T-cell (primary cell): ENCODE data around the gene TCF19. TPM values are rescaled to one million over a fixed set of nuclear protein-coding genes. Genes with fewer than 3 reads are reported as not detected.
"Not testable (repeated sequence)": the region's sequence is repeated elsewhere in the genome, so short reads cannot be mapped to it uniquely, and the experiment has no call there.

Experiments used
- ATAC-seq, 4 experiments: fragments of 200-7000 bp in 3 of 4; fragments of 150-1000 bp in 1 of 4; cut with Tn5 transposase; replicated peaks in 1 of 4; 1 replicate in 3 of 4; 2 replicates in 1 of 4; pipeline ENCODE4 v1.10.0; 2021; ENCODE audit warnings: moderate library complexity in 3 of 4, mild to moderate bottlenecking in 2 of 4, moderate number of reproducible peaks in 1 of 4
- CTCF ChIA-PET, 2 donors: fragments of 300-600 bp; sonication (Branson Sonifier 250); formaldehyde crosslinking; loops; one replicate each; lab custom pipeline; 2022; ENCODE audit warnings: antibody characterized with exemption in 2 of 2; lab: Charles Lee
- POLR2A ChIA-PET, 2 donors: fragments of 300-600 bp; sonication (Branson Sonifier 250); formaldehyde crosslinking; loops; one replicate each; lab custom pipeline; 2022; ENCODE audit warnings: antibody characterized with exemption in 2 of 2; lab: Charles Lee
- DNase-seq, 35 experiments: peaks; one replicate each; pipeline versions ENCODE4 v3.0.0 to v3.0.0-alpha.2; 2013 to 2023
- H3K27ac ChIP-seq: one replicate; pipeline ENCODE4 v1.5.1; 2013; ENCODE audit warnings: low read length
- H3K27me3 ChIP-seq, 2 experiments: replicated peaks in 1 of 2; 1 replicate in 1 of 2; 2 replicates in 1 of 2; pipeline versions ENCODE4 v1.6.1 to v1.7.0; 2013; ENCODE audit warnings: low read length in 1 of 2, mixed read lengths in 1 of 2; ENCODE audit not compliant: control insufficient read depth in 2 of 2, insufficient read depth in 2 of 2; ENCODE audit errors: extremely low read depth in 1 of 2
- H3K36me3 ChIP-seq, 2 donors: 1 replicate in 1 of 2; 2 replicates in 1 of 2; pipeline versions ENCODE4 v1.6.1 to v1.7.0; 2013; ENCODE audit warnings: low read length in 1 of 2; ENCODE audit not compliant: control insufficient read depth in 2 of 2, insufficient read depth in 1 of 2; ENCODE audit errors: extremely low read depth in 1 of 2
- H3K4me1 ChIP-seq, 2 experiments: 1 replicate in 1 of 2; 2 replicates in 1 of 2; pipeline versions ENCODE4 v1.6.1 to v1.7.0; 2013; ENCODE audit warnings: low read length in 2 of 2, mixed read lengths in 1 of 2; ENCODE audit not compliant: insufficient read depth in 2 of 2, control insufficient read depth in 1 of 2; ENCODE audit errors: extremely low read depth in 1 of 2
- H3K4me3 ChIP-seq, 2 donors: 1 replicate in 1 of 2; 2 replicates in 1 of 2; pipeline versions ENCODE4 v1.5.1 to v1.7.0; 2013; ENCODE audit warnings: mild to moderate bottlenecking in 2 of 2, low read length in 1 of 2, moderate library complexity in 1 of 2; ENCODE audit not compliant: control insufficient read depth in 1 of 2; ENCODE audit errors: extremely low read depth in 1 of 2
- H3K9me3 ChIP-seq: 2 replicates; pipeline ENCODE4 v1.7.0; 2013
- H3K27ac Mint-ChIP-seq, 2 donors: one replicate each; pipeline ENCODE4 v1.8.0; 2020 to 2021; ENCODE audit warnings: mild to moderate bottlenecking in 2 of 2, mixed read lengths in 2 of 2
- H3K27me3 Mint-ChIP-seq, 2 donors: one replicate each; pipeline ENCODE4 v1.8.0; 2021 to 2022; ENCODE audit warnings: mixed read lengths in 2 of 2
- H3K36me3 Mint-ChIP-seq: one replicate; pipeline ENCODE4 v1.8.0; 2021; ENCODE audit warnings: mixed read lengths
- H3K4me1 Mint-ChIP-seq, 3 donors: one replicate each; pipeline ENCODE4 v1.8.0; 2020 to 2022; ENCODE audit warnings: mixed read lengths in 3 of 3, mild to moderate bottlenecking in 1 of 3
- H3K4me3 Mint-ChIP-seq, 3 donors: one replicate each; pipeline ENCODE4 v1.8.0; 2020 to 2022; ENCODE audit warnings: mild to moderate bottlenecking in 3 of 3, mixed read lengths in 3 of 3, moderate library complexity in 3 of 3
- H3K9me3 Mint-ChIP-seq, 3 donors: one replicate each; pipeline ENCODE4 v1.8.0; 2020 to 2022; ENCODE audit warnings: mixed read lengths in 3 of 3
- WGBS: methylation state at CpG from one replicate; pipeline ENCODE4 v1.1.5; 2013; ENCODE audit warnings: missing lambda C conversion rate; ENCODE audit not compliant: insufficient coverage; 5-methylcytosine and 5-hydroxymethylcytosine counted together
- total RNA-seq, 35 experiments: library from RNA in 6 of 35; stranded (reverse) in 6 of 35; fragments of 120-200 nt in 1 of 35; gene quantifications; one replicate each; pipeline versions ENCODE4 v1.2.1 to v1.2.4 and lab custom pipeline; 2013 to 2026

The TCF19 gene
- total RNA-seq, 5 donors from 2014 or later (not counting 1 experiment from before 2014, with no cell fraction given), result 5.9 to 10.8 (median 9.6) TPM

- Mint-ChIP-seq H3K4me1 (peaks cover 60 to 67% (median 65%) of the 10 kb centered on the region in 3 donors), H3K4me3 (peak overlapping the region; percentile 76 to 88 (median 87)), H3K36me3 (peaks cover 21% of the 10 kb centered on the region), H3K27me3 (no peaks in the 10 kb centered on the region), H3K27ac (peak overlapping the region; percentile 89 to 97), H3K9me3 (no peaks in the 10 kb centered on the region)
- Histone ChIP-seq H3K4me3 (peak overlapping the region; percentile 93 to 100), H3K36me3 (peaks cover 0 to 16% of the 10 kb centered on the region in 2 donors), H3K27ac (peak overlapping the region; percentile 100), H3K9me3 (no peaks in the 10 kb centered on the region), H3K4me1 (peaks cover 5 to 59% of the 10 kb centered on the region in 2 experiments), H3K27me3 (no peaks in the 10 kb centered on the region)
- ATAC-seq (peak; percentile 78 to 82 (median 78)), DNase-seq (peak; percentile 82 to 98 (median 96))
- 0% methylated on average over 44 of the region's 45 CpGs for WGBS
- POLR2A ChIA-PET, result interaction anchor here in 1 of 2 donors (0.5 to 1.3 kb wide), 4 partner anchors 75 to 216 kb away, joined by 3 to 6 read pairs (median 4); no protein-coding TSS in a partner anchor
- CTCF ChIA-PET, result interaction anchor here in 1 of 2 donors (0.6 to 3.7 kb wide), 7 partner anchors 39 to 769 kb away, joined by 3 to 28 read pairs (median 3); partner anchors contain the start of gene TCF19
Measured at GRCh38 chr6:31197559-31198305, 39.3 kb downstream of the TCF19 start.

GRCh38 chr6:31199105-31199452 is 40.7 kb downstream of the TCF19 start:
- DNase-seq, H3K9me3 Mint-ChIP-seq, H3K9me3 ChIP-seq, H3K27me3 Mint-ChIP-seq, H3K27me3 ChIP-seq, CTCF ChIA-PET, ATAC-seq: not testable (repeated sequence)
- Mint-ChIP-seq H3K4me3 (peak overlapping the region; percentile 76 to 88 (median 87)), H3K36me3 (peaks cover 20% of the 10 kb centered on the region), H3K27ac (peak overlapping the region; percentile 96 to 97), H3K4me1 (peaks cover 71 to 78% (median 77%) of the 10 kb centered on the region in 3 donors)
- POLR2A ChIA-PET, result interaction anchor here (0.6 to 0.8 kb wide), 2 partner anchors 69 to 160 kb away, joined by 3 read pairs; no protein-coding TSS in a partner anchor
- H3K27ac ChIP-seq, result peak overlapping the region; percentile 100
- H3K36me3 ChIP-seq, result peaks cover 0 to 16% of the 10 kb centered on the region in 2 donors
- WGBS, result no CpG with 5 or more reads among the region's 4 CpGs
- H3K4me3 ChIP-seq, result peak overlapping the region in 1 of 2 donors; percentile 100
- peaks cover 16 to 71% of the 10 kb centered on the region in 2 experiments for H3K4me1 ChIP-seq

GRCh38 chr6:31202259-31203166 is 44.1 kb downstream of the TCF19 start:
- Histone ChIP-seq H3K4me3 (no peak overlapping the region), H3K36me3 (peaks cover 0 to 16% of the 10 kb centered on the region in 2 donors), H3K27me3 (no peaks in the 10 kb centered on the region), H3K4me1 (peaks cover 16 to 65% of the 10 kb centered on the region in 2 experiments), H3K27ac (peak overlapping the region; percentile 91), H3K9me3 (no peaks in the 10 kb centered on the region)
- CTCF ChIA-PET, result interaction anchor here in 1 of 2 donors (0.7 to 1.3 kb wide), 3 partner anchors 164 to 651 kb away, joined by 3 to 8 read pairs (median 4); no protein-coding TSS in a partner anchor
- WGBS, result 55% methylated on average over 4 of the region's 11 CpGs
- Mint-ChIP-seq H3K4me3 (peak overlapping the region; percentile 35 to 86 (median 76)), H3K9me3 (no peaks in the 10 kb centered on the region), H3K36me3 (peaks cover 9% of the 10 kb centered on the region), H3K27ac (peak overlapping the region; percentile 94 to 99), H3K27me3 (no peaks in the 10 kb centered on the region), H3K4me1 (peaks cover 60 to 68% (median 68%) of the 10 kb centered on the region in 3 donors)
- ATAC-seq (no peak), DNase-seq (no peak)
- POLR2A ChIA-PET, result interaction anchor here in 1 of 2 donors (0.6 to 0.9 kb wide), 3 partner anchors 67 to 151 kb away, joined by 3 to 6 read pairs (median 4); no protein-coding TSS in a partner anchor

- WGBS, result no CpG with 5 or more reads among the region's 5 CpGs
- peak overlapping the region; percentile 94 to 99 for H3K27ac Mint-ChIP-seq
- H3K9me3 Mint-ChIP-seq, result no peaks in the 10 kb centered on the region
- peak overlapping the region; percentile 72 to 86 (median 83) for H3K4me3 Mint-ChIP-seq
- CTCF ChIA-PET, result interaction anchor here in 1 of 2 donors (0.8 to 1.3 kb wide), 2 partner anchors 163 to 241 kb away, joined by 3 to 8 read pairs; no protein-coding TSS in a partner anchor
- peaks cover 13 to 62% of the 10 kb centered on the region in 2 experiments for H3K4me1 ChIP-seq
- no peaks in the 10 kb centered on the region for H3K9me3 ChIP-seq
- H3K36me3 Mint-ChIP-seq, result peaks cover 9% of the 10 kb centered on the region
- peaks cover 0 to 16% of the 10 kb centered on the region in 2 donors for H3K36me3 ChIP-seq
- H3K4me1 Mint-ChIP-seq, result peaks cover 60 to 73% (median 66%) of the 10 kb centered on the region in 3 donors
- peak overlapping the region; percentile 91 for H3K27ac ChIP-seq
- POLR2A ChIA-PET, result interaction anchor here in 1 of 2 donors (0.7 to 0.9 kb wide), 2 partner anchors 66 to 150 kb away, joined by 4 to 6 read pairs; no protein-coding TSS in a partner anchor
- DNase-seq, result peak in 33 of 35 experiments; percentile 6 to 80 (median 44)
- peak; percentile 71 to 78 (median 76) for ATAC-seq
- peak overlapping the region; percentile 61 to 81 for H3K4me3 ChIP-seq
- H3K27me3 Mint-ChIP-seq, result no peaks in the 10 kb centered on the region
- H3K27me3 ChIP-seq, result no peaks in the 10 kb centered on the region
Measured at GRCh38 chr6:31203345-31203979, 45.1 kb downstream of the TCF19 start.

- ATAC-seq, result no peak
- Histone ChIP-seq H3K4me1 (peaks cover 13 to 49% of the 10 kb centered on the region in 2 experiments), H3K9me3 (no peaks in the 10 kb centered on the region), H3K36me3 (peaks cover 0 to 16% of the 10 kb centered on the region in 2 donors), H3K27ac (peak overlapping the region; percentile 91), H3K27me3 (no peaks in the 10 kb centered on the region), H3K4me3 (no peak overlapping the region)
- peaks cover 50 to 61% (median 55%) of the 10 kb centered on the region in 3 donors for H3K4me1 Mint-ChIP-seq
- H3K4me3 Mint-ChIP-seq, result peak overlapping the region; percentile 72 to 86 (median 83)
- peaks cover 9% of the 10 kb centered on the region for H3K36me3 Mint-ChIP-seq
- no peaks in the 10 kb centered on the region for H3K9me3 Mint-ChIP-seq
- DNase-seq, result no peak
- no peaks in the 10 kb centered on the region for H3K27me3 Mint-ChIP-seq
- ChIA-PET POLR2A (no interaction called here), CTCF (no interaction called here)
- 91% methylated on average over 4 of the region's 4 CpGs for WGBS
- H3K27ac Mint-ChIP-seq, result peak overlapping the region; percentile 94 to 99
Measured at GRCh38 chr6:31204751-31205145, 46.4 kb downstream of the TCF19 start.
